ENCODE measurements around the gene MVB12A.
A peak's percentile ranks its signal among the peaks of the same experiment; 100 is the strongest.

The MVB12A gene

DNA sequence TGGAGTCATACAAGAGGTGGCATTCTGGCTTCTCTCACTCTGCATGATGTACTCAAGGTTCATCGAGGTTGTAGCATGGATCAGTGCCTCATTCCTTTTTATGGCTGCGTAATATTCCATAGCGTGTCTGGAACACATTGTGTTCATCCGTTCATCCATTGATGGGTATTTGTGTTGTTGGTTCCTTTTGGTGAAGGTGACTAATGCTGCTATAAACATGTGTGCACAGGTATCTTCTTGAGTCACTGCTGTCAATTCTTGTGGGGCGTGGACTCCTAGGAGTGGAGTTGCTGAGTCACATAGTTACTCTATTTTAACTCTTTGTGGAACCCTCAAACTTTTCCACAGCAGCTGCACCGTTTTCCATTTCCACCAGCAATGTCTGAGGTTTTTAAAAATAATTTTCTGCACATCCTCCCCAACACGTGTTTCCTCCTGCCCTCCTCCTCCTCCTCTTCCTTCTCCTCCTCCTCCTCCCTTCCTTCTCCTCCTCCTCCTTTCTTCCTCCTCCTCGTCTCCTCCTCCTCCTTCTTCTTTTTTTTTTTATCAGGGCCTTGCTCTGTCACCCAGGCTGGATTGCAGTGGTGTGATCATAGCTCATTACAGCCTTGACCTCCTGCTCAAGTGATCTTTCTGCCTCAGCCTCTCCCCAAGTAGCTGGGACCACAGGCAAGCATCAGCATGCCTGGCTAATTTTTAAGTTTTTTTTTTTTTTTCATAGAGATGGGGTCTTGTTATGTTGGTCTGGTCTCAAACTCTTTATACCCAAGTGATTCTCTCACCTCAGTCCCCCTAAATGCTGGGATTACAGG, 30.6 kb downstream of the MVB12A start:
- Histone ChIP-seq H3K9ac (ENCODE audit: low read length) (no peak overlapping the region), H3K27ac (ENCODE audit: low read depth, low read length) (no peak overlapping the region), H3K9me3 (ENCODE audit: low read length) (no peaks in the 10 kb centered on the region), H3K36me3 (ENCODE audit: insufficient read depth, low read length) (no peaks in the 10 kb centered on the region), H3K4me1 (ENCODE audit: insufficient read depth, low read length) (no peaks in the 10 kb centered on the region), H3K27me3 (ENCODE audit: control insufficient read depth in 1 of 2, insufficient read depth in 2 of 2, low read length in 2 of 2) (peaks cover 7 to 10% of the 10 kb centered on the region in 2 donors), H3K4me3 (ENCODE audit: low read depth in 1 of 2, low read length in 2 of 2) (no peak overlapping the region)

DNA sequence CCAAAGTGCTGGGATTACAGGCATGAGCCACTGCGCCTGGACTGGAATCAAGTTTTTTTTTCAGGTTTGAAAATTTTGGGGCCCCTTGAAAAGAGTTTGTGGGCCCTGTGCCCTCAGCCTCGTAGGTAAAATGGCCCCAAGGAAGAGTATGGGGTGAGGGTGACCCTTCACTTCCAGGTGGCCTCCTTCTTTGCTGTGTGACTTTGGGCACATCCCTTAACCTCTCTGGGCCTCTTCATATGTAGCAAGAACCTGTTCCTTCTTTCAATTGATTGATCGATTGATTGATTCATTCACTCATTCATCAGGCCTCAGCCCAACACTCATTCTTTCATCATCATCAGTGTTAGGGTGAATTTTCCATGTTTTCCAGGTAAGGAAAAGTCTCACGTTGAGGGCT, 32.0 kb downstream of the MVB12A start:
- Histone ChIP-seq H3K27ac (ENCODE audit: low read depth, low read length) (no peak overlapping the region), H3K9me3 (ENCODE audit: low read length) (no peaks in the 10 kb centered on the region), H3K4me3 (ENCODE audit: low read depth in 1 of 2, low read length in 2 of 2) (no peak overlapping the region), H3K27me3 (ENCODE audit: control insufficient read depth in 1 of 2, insufficient read depth in 2 of 2, low read length in 2 of 2) (peaks cover 7 to 23% of the 10 kb centered on the region in 2 donors), H3K36me3 (ENCODE audit: insufficient read depth, low read length) (no peaks in the 10 kb centered on the region), H3K4me1 (ENCODE audit: insufficient read depth, low read length) (no peaks in the 10 kb centered on the region), H3K9ac (ENCODE audit: low read length) (no peak overlapping the region)

DNA sequence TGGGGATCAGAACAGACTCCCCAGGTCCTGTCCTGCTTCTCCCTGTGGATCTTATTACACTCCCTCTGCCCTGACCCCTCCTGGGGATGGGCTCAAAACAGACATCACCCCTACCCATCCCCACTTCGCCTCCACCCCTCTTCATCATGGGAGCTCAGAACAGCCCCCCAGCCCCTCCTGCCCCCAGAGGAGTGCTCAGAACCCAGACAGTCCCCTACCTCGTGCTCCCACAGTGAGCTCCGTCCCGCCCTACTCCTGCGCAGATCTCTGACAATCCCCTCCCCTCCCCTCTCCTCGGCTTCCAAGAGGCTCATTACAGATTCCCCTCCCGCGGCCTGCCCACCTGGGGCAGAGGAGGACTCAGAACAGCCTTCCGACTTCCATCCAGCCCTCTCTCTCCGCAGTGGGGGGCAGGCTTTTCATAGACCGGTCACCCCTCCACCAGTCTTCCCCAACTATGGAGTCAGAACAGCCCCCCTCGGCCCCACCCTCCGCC, 34.8 kb downstream of the MVB12A start:
- H3K27me3 ChIP-seq (ENCODE audit: control insufficient read depth in 1 of 2, insufficient read depth in 2 of 2, low read length in 2 of 2): peaks cover 7 to 29% of the 10 kb centered on the region in 2 donors
- no peaks in the 10 kb centered on the region for H3K9me3 ChIP-seq (ENCODE audit: low read length)
- H3K4me3 ChIP-seq (ENCODE audit: low read depth in 1 of 2, low read length in 2 of 2): no peak overlapping the region
- H3K36me3 ChIP-seq (ENCODE audit: insufficient read depth, low read length): no peaks in the 10 kb centered on the region
- H3K4me1 ChIP-seq (ENCODE audit: insufficient read depth, low read length): no peaks in the 10 kb centered on the region
- H3K9ac ChIP-seq (ENCODE audit: low read length): no peak overlapping the region
- no peak overlapping the region for H3K27ac ChIP-seq (ENCODE audit: low read depth, low read length)

DNA sequence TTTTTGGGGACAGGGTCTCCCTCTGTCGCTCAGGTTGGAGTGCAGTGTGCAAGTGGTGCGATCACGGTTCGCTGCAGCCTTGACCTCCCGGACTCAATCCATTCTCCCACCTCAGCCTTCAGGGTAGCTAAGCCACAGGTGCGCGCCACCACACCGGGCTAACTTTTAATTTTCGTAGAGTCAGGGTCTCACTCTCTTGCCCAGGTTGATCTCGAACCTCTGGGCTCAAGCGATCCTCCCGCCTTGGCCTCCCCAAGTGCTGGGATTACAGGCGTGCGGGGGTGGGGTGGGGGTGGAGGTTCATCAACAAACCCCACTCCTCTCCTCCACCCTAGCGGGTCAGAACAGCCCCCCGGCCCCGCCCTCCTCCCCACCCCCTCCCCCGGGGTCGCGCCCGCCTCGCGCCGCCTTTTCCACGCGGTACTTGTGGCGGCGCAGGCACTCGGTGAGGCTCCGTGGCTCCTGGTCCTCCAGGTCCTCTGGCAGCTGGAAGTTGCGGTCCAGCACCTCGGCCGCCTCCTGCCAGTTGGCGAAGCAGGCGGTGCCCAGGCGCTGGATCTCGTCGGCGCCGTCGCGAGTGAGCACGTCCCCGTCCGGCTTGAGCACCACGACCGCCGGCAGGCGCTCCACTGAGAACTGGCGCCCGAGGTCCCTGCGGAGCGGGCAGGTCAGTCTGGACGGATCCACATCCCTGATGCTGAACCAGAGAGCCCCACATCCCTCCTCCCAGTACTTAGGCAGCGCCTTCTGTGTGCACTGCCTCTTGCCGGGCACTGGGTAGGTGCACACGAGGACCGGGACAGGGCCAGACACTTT, 35.7 kb downstream of the MVB12A start:
- H3K27ac ChIP-seq (ENCODE audit: low read depth, low read length): no peak overlapping the region
- no peaks in the 10 kb centered on the region for H3K9me3 ChIP-seq (ENCODE audit: low read length)
- H3K36me3 ChIP-seq (ENCODE audit: insufficient read depth, low read length): no peaks in the 10 kb centered on the region
- H3K4me3 ChIP-seq (ENCODE audit: low read depth in 1 of 2, low read length in 2 of 2): no peak overlapping the region
- peaks cover 7 to 36% of the 10 kb centered on the region in 2 donors for H3K27me3 ChIP-seq (ENCODE audit: control insufficient read depth in 1 of 2, insufficient read depth in 2 of 2, low read length in 2 of 2)
- no peaks in the 10 kb centered on the region for H3K4me1 ChIP-seq (ENCODE audit: insufficient read depth, low read length)
- H3K9ac ChIP-seq (ENCODE audit: low read length): no peak overlapping the region

DNA sequence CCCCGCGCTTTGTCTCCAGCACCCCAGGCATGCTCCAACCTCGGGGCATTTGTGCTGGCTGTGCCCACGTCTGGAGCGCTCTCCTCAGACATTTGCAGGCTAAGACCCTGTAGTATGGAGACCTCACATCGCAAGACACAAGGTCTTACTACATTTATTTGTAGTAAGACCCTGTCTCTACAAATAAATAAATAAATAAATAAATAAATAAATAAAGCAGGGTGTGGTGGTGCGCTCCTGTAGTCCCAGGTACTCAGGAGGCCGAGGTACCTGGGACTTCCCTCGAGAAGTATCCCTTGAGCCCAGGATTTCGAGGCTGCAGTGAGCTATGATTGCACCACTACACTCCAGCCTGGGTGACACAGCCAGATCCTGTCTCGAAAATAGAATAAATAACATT, 36.3 kb downstream of the MVB12A start:
- Histone ChIP-seq H3K36me3 (ENCODE audit: insufficient read depth, low read length) (no peaks in the 10 kb centered on the region), H3K27me3 (ENCODE audit: control insufficient read depth in 1 of 2, insufficient read depth in 2 of 2, low read length in 2 of 2) (peaks cover 7 to 41% of the 10 kb centered on the region in 2 donors), H3K9me3 (ENCODE audit: low read length) (no peaks in the 10 kb centered on the region), H3K4me1 (ENCODE audit: insufficient read depth, low read length) (no peaks in the 10 kb centered on the region), H3K4me3 (ENCODE audit: low read depth in 1 of 2, low read length in 2 of 2) (no peak overlapping the region), H3K27ac (ENCODE audit: low read depth, low read length) (no peak overlapping the region), H3K9ac (ENCODE audit: low read length) (no peak overlapping the region)

DNA sequence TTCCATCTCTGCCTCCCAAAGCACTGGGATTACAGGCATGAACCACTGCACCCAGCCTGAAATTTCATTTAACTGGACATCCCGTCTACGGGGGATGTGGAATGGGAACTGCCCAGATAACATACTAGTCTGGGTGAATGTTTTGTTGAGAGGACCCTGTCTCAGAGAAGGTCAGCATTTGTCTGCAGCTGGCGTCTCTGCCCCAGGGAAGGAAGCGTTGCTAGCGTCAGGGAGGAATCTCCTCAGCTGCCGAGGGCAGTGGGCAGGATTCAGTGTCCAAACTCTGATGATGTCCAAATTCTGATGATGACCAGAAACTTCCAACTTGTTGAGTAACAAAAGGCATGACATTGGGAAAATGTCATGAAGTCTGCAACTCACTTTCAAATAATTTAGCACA, 37.8 kb downstream of the MVB12A start:
- H3K4me3 ChIP-seq (ENCODE audit: low read depth in 1 of 2, low read length in 2 of 2): no peak overlapping the region
- no peaks in the 10 kb centered on the region for H3K36me3 ChIP-seq (ENCODE audit: insufficient read depth, low read length)
- H3K4me1 ChIP-seq (ENCODE audit: insufficient read depth, low read length): no peaks in the 10 kb centered on the region
- no peak overlapping the region for H3K27ac ChIP-seq (ENCODE audit: low read depth, low read length)
- H3K9ac ChIP-seq (ENCODE audit: low read length): no peak overlapping the region
- H3K9me3 ChIP-seq (ENCODE audit: low read length): no peaks in the 10 kb centered on the region
- H3K27me3 ChIP-seq (ENCODE audit: control insufficient read depth in 1 of 2, insufficient read depth in 2 of 2, low read length in 2 of 2): peaks cover 7 to 41% of the 10 kb centered on the region in 2 donors

DNA sequence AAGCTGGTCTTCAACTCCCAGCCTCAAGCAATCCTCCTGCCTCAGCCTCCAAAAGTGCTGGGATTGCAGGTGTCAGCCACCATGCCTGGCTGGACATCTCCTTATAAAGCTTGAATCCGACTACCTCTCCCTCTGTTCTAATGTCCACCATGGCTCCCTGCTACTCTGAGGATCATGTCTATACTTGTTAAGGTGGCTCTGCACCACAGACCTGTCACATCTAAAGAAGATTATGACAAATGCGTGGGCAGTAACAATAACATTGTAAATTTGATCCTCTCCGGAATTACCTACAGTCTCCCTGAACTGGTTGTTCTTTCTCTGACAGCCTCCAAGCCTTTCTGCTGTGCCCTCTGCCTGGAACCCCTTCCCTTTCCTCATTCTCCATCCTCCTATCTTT, 39.1 kb downstream of the MVB12A start:
- Histone ChIP-seq H3K9ac (ENCODE audit: low read length) (no peak overlapping the region), H3K4me3 (ENCODE audit: low read depth in 1 of 2, low read length in 2 of 2) (no peak overlapping the region), H3K4me1 (ENCODE audit: insufficient read depth, low read length) (no peaks in the 10 kb centered on the region), H3K27ac (ENCODE audit: low read depth, low read length) (no peak overlapping the region), H3K27me3 (ENCODE audit: control insufficient read depth in 1 of 2, insufficient read depth in 2 of 2, low read length in 2 of 2) (peaks cover 7 to 40% of the 10 kb centered on the region in 2 donors), H3K36me3 (ENCODE audit: insufficient read depth, low read length) (no peaks in the 10 kb centered on the region), H3K9me3 (ENCODE audit: low read length) (no peaks in the 10 kb centered on the region)

DNA sequence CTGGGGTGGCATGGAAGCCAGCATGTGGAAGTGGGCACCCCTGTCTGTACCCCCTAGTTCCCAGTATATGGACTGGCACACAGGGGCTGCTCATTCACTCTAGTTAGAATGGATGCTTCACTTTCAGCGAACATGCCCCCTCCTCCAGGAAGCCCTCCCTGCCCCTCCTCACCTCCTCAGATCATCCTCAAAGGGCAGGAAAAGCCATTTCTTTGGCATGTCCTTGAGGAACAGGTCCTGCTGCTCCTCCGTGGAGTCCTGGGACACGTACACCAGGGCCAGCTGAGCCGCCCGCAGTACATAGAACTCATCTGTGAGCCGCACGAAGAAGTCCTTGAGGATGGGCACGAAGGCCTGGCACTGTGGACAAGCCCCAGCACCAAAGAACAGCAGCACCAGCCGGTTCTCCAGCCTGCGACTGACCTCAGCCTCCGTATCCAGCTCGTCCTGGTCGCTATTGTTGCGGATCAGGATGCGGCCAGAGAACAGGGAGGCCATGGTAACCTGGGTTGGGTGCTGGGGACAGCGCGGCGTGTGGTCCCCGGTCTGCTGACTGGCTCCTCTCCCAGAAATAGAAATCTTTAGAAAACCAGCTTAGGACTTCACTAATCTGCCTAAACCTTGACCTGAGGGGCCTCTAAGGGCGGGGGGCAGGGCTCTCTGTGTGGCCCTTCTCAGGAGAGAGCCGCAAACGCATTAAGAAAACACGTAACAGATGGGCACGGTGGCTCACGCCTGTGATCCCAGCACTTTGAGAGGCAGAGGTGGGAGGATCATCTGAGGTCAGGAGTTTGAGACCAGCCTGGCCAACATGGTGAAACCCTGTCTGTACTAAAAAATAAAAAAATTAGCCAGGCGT, 40.8 kb downstream of the MVB12A start, which contains the start of gene NXNL1:
NXNL1 (minus strand) TSS at position 555 of the 859 bp plus-strand sequence; CDS start at position 498, 57 bp downstream.
- H3K36me3 ChIP-seq (ENCODE audit: insufficient read depth, low read length): no peaks in the 10 kb centered on the region
- no peak within 1 kb of the TSS for H3K9ac ChIP-seq (ENCODE audit: low read length)
- no peak within 1 kb of the TSS for H3K27ac ChIP-seq (ENCODE audit: low read depth, low read length)
- H3K4me3 ChIP-seq (ENCODE audit: low read depth in 1 of 2, low read length in 2 of 2): no peak within 1 kb of the TSS
- no peaks in the 10 kb centered on the region for H3K4me1 ChIP-seq (ENCODE audit: insufficient read depth, low read length)
- peaks cover 0 to 30% of the 10 kb centered on the region in 2 donors for H3K27me3 ChIP-seq (ENCODE audit: control insufficient read depth in 1 of 2, insufficient read depth in 2 of 2, low read length in 2 of 2)
- no peaks in the 10 kb centered on the region for H3K9me3 ChIP-seq (ENCODE audit: low read length)

DNA sequence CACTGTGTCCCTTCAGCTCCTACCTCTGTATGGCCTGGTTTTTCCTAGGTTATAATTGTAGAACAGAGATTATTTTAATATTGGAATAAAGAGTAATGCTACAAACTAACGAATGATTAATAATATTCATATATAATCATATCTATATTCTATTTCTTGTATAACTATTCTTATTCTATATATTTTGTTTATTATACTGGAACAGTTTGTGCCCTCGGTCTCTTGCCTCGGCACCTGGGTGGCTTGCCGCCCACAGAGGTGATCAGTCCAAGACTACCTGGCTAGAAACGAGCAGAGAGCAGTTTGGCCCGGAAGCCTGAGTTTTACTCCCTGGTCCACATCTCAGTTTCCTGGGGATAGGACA, 46.6 kb downstream of the MVB12A start:
- H3K27me3 ChIP-seq (ENCODE audit: control insufficient read depth in 1 of 2, insufficient read depth in 2 of 2, low read length in 2 of 2): no peaks in the 10 kb centered on the region
- H3K9ac ChIP-seq (ENCODE audit: low read length): no peak overlapping the region
- no peaks in the 10 kb centered on the region for H3K36me3 ChIP-seq (ENCODE audit: insufficient read depth, low read length)
- no peaks in the 10 kb centered on the region for H3K9me3 ChIP-seq (ENCODE audit: low read length)
- no peak overlapping the region for H3K4me3 ChIP-seq (ENCODE audit: low read depth in 1 of 2, low read length in 2 of 2)
- H3K27ac ChIP-seq (ENCODE audit: low read depth, low read length): no peak overlapping the region
- peaks cover 17% of the 10 kb centered on the region for H3K4me1 ChIP-seq (ENCODE audit: insufficient read depth, low read length)

DNA sequence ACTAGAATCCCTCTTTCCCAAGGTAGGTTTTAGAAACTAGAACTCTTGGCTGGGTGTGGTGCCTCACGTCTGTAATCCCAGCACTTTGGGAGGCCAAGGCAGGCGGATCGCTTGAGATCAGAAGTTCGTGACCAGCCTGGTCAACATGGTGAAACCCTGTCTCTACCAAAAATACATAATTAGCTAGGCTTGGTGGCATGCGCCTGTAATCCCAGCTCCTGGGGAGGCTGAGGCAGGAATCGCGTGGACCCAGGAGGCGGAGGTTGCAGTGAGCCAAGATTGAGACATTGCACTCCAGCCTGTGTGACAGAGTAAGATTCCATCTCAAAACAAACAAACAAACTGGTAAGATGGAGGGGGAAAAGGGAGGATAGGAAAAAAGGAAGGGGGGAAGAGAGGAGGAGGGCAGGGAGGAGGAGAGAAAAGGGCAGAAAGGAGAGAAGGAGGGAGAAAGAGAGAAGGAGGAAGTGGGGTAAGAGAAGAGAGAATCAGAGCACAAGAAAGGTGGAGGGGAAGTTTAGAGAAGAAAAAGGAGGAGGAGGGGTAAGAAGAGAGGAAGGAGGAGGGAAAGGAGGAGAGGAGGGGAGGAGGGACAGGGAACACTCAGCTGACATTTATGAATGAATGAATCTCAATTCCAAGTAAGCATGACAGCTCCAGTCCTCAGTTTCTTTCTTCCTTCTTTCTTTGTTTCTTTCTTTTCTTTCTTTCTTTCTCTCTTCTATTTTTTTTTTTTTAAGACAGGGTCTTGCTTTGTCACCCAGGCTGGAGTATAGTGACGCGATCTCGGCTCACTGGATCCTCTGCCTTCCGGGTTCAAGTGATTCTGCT, 47.8 kb downstream of the MVB12A start:
- no peaks in the 10 kb centered on the region for H3K27me3 ChIP-seq (ENCODE audit: control insufficient read depth in 1 of 2, insufficient read depth in 2 of 2, low read length in 2 of 2)
- peaks cover 20% of the 10 kb centered on the region for H3K4me1 ChIP-seq (ENCODE audit: insufficient read depth, low read length)
- peak overlapping the region; percentile 65 for H3K9ac ChIP-seq (ENCODE audit: low read length)
- no peak overlapping the region for H3K27ac ChIP-seq (ENCODE audit: low read depth, low read length)
- peak overlapping the region in 1 of 2 donors; percentile 87 for H3K4me3 ChIP-seq (ENCODE audit: low read depth in 1 of 2, low read length in 2 of 2)
- H3K9me3 ChIP-seq (ENCODE audit: low read length): no peaks in the 10 kb centered on the region
- H3K36me3 ChIP-seq (ENCODE audit: insufficient read depth, low read length): no peaks in the 10 kb centered on the region
